ENCODE measurements around the gene SLC17A1. TPM values are rescaled to one million over a fixed set of nuclear protein-coding genes. Genes with fewer than 3 reads are reported as not detected.

SLC17A1 gene
- total and polyA plus RNA-seq, 2 of the 13 experiments (the other 11 are each of a cell fraction or from before 2014, with no cell fraction given), result 0.09 to 2.1 TPM

GRCh38 chr6:25833136-25833535 lies 1.3 kb upstream of the SLC17A1 start (continued):
- TF ChIP-seq ZMYM3 (CRISPR knock-in tag; IDR thresholded peaks at IDR 0.05), result peak; percentile 2; the same call in 1 of the 2 replicates
- TF ChIP-seq SIN3B (IDR thresholded peaks at IDR 0.05; ENCODE audit: low read length), result no peak
- TF ChIP-seq, protein P1, sequence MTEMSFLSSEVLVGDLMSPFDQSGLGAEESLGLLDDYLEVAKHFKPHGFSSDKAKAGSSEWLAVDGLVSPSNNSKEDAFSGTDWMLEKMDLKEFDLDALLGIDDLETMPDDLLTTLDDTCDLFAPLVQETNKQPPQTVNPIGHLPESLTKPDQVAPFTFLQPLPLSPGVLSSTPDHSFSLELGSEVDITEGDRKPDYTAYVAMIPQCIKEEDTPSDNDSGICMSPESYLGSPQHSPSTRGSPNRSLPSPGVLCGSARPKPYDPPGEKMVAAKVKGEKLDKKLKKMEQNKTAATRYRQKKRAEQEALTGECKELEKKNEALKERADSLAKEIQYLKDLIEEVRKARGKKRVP (CRISPR knock-in tag; IDR thresholded peaks at IDR 0.05), result no peak
- no peak for TF ChIP-seq ZNF674 (CRISPR knock-in tag; IDR thresholded peaks at IDR 0.05; ENCODE audit: low read depth)
- TF ChIP-seq TOE1 (CRISPR knock-in tag; IDR thresholded peaks at IDR 0.05), result no peak
- no peak for TF ChIP-seq PAF1 (CRISPR knock-in tag; IDR thresholded peaks at IDR 0.05)
- no peak for TF ChIP-seq ATRX (CRISPR knock-in tag; IDR thresholded peaks at IDR 0.05; ENCODE audit: borderline replicate concordance)
- no peak; the same call in 1 of the 2 replicates for TF ChIP-seq POGZ (CRISPR knock-in tag; IDR thresholded peaks at IDR 0.05)
- no peak for TF ChIP-seq TEAD2 (CRISPR knock-in tag; IDR thresholded peaks at IDR 0.05)
- no peak for TF ChIP-seq ZNF7 (CRISPR knock-in tag; IDR thresholded peaks at IDR 0.05)
- peak; percentile 29; the same call in 1 of the 2 replicates for TF ChIP-seq IRF2 (CRISPR knock-in tag; IDR thresholded peaks at IDR 0.05)
- TF ChIP-seq RARG (CRISPR knock-in tag; IDR thresholded peaks at IDR 0.05; ENCODE audit: low read depth), result no peak
- TF ChIP-seq THAP11 (CRISPR knock-in tag; IDR thresholded peaks at IDR 0.05), result no peak
- TF ChIP-seq ASH2L (IDR thresholded peaks at IDR 0.05; ENCODE audit: insufficient read length, low read depth, low read length), result no peak
- no peak for TF ChIP-seq ZMYM2 (CRISPR knock-in tag; IDR thresholded peaks at IDR 0.05)
- TF ChIP-seq HOXA9 (CRISPR knock-in tag; IDR thresholded peaks at IDR 0.05; ENCODE audit: borderline replicate concordance), result no peak
- TF ChIP-seq ARID2 (CRISPR knock-in tag; IDR thresholded peaks at IDR 0.05; ENCODE audit: borderline replicate concordance), result no peak
- no peak for TF ChIP-seq HES4 (CRISPR knock-in tag; IDR thresholded peaks at IDR 0.05; ENCODE audit: borderline replicate concordance)
- TF ChIP-seq ZFP62 (CRISPR knock-in tag; IDR thresholded peaks at IDR 0.05), result no peak
- TF ChIP-seq ZC3H13 (CRISPR knock-in tag; IDR thresholded peaks at IDR 0.05), result no peak
- TF ChIP-seq ATF1 (CRISPR knock-in tag; IDR thresholded peaks at IDR 0.05), result no peak
- no peak for TF ChIP-seq ELF1 (CRISPR knock-in tag; IDR thresholded peaks at IDR 0.05)
- TF ChIP-seq ZNF275 (CRISPR knock-in tag; IDR thresholded peaks at IDR 0.05; ENCODE audit: borderline replicate concordance), result no peak
- no peak for TF ChIP-seq ZNF274 (CRISPR knock-in tag; IDR thresholded peaks at IDR 0.05)
- TF ChIP-seq, protein P2, sequence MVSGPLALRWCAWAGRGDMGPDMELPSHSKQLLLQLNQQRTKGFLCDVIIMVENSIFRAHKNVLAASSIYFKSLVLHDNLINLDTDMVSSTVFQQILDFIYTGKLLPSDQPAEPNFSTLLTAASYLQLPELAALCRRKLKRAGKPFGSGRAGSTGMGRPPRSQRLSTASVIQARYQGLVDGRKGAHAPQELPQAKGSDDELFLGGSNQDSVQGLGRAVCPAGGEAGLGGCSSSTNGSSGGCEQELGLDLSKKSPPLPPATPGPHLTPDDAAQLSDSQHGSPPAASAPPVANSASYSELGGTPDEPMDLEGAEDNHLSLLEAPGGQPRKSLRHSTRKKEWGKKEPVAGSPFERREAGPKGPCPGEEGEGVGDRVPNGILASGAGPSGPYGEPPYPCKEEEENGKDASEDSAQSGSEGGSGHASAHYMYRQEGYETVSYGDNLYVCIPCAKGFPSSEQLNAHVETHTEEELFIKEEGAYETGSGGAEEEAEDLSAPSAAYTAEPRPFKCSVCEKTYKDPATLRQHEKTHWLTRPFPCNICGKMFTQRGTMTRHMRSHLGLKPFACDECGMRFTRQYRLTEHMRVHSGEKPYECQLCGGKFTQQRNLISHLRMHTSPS (CRISPR knock-in tag; IDR thresholded peaks at IDR 0.05; ENCODE audit: low read depth), result no peak
- TF ChIP-seq DDIT3 (CRISPR knock-in tag; IDR thresholded peaks at IDR 0.05), result no peak
- no peak for TF ChIP-seq ZNF263 (CRISPR knock-in tag; IDR thresholded peaks at IDR 0.05)
- no peak for TF ChIP-seq ZNF572 (CRISPR knock-in tag; IDR thresholded peaks at IDR 0.05)
- no peak for TF ChIP-seq ZNF33A (CRISPR knock-in tag; IDR thresholded peaks at IDR 0.05; ENCODE audit: borderline replicate concordance)
- no peak for TF ChIP-seq ZNF224 (CRISPR knock-in tag; IDR thresholded peaks at IDR 0.05)

All from HepG2 (cell line).